IMR-90 (cell line): Measurements from ENCODE around the gene UBE2V1. TPM values are rescaled to one million over a fixed set of nuclear protein-coding genes. Genes with fewer than 3 reads are reported as not detected.

Experiments
- ATAC-seq: fragments of 200-7000 bp; cut with Tn5 transposase; 2 replicates; pipeline ENCODE4 v1.9.1; 2020; ENCODE audit warnings: low read depth, mild to moderate bottlenecking, moderate library complexity
- BruUV-seq: library from RNA; stranded (reverse); fragments of 400-500 nt; replicated peaks from 2 replicates; lab custom pipeline; 2021; lab: Mats Ljungman, UMichigan
- CTCF ChIA-PET: fragments of 300-600 bp; formaldehyde crosslinking; extraction: SDS; loops from one replicate; lab custom pipeline; 2021; ENCODE audit warnings: antibody characterized with exemption; lab: Yijun Ruan, JAX
- POLR2A ChIA-PET: fragments of 300-600 bp; sonication (Branson Sonifier 250); formaldehyde crosslinking; loops from one replicate; lab custom pipeline; 2022; ENCODE audit warnings: antibody characterized with exemption; ENCODE audit not compliant: unreplicated experiment; lab: Charles Lee
- DNase-seq: peaks from one replicate; pipeline ENCODE4 v3.0.0; 2013
- H2AFZ ChIP-seq: replicated peaks from 2 replicates; pipeline ENCODE3; 2013; ENCODE audit warnings: low read length, mild to moderate bottlenecking; ENCODE audit not compliant: poor library complexity
- H2AK5ac ChIP-seq: 2 replicates; pipeline ENCODE4 v1.6.1; 2013; ENCODE audit warnings: low read depth, low read length, inconsistent platforms
- H2AK9ac ChIP-seq: replicated peaks from 2 replicates; pipeline ENCODE3; 2013; ENCODE audit warnings: mild to moderate bottlenecking, low read depth, low read length, moderate library complexity; ENCODE audit not compliant: poor library complexity
- H2BK120ac ChIP-seq: 2 replicates; pipeline ENCODE4 v1.6.1; 2013; ENCODE audit warnings: low read depth, low read length, inconsistent platforms
- H2BK15ac ChIP-seq: 3 replicates; pipeline ENCODE4 v1.6.1; 2013; ENCODE audit warnings: low read depth, low read length, inconsistent platforms
- H2BK20ac ChIP-seq: 2 replicates; pipeline ENCODE4 v1.6.1; 2013; ENCODE audit warnings: low read depth, mild to moderate bottlenecking, inconsistent platforms, low read length, moderate library complexity
- H2BK5ac ChIP-seq: 2 replicates; pipeline ENCODE4 v1.6.1; 2013; ENCODE audit warnings: mild to moderate bottlenecking, low read depth, low read length, inconsistent platforms; ENCODE audit not compliant: poor library complexity, severe bottlenecking
- H3K14ac ChIP-seq: replicated peaks from 2 replicates; pipeline ENCODE4 v1.6.1; 2013; ENCODE audit warnings: low read depth, low read length, inconsistent platforms
- H3K18ac ChIP-seq: 2 replicates; pipeline ENCODE4 v1.6.1; 2013; ENCODE audit warnings: low read depth, low read length, control low read depth
- H3K23ac ChIP-seq: 2 replicates; pipeline ENCODE4 v1.6.1; 2013; ENCODE audit warnings: low read depth, low read length, inconsistent platforms
- H3K27ac ChIP-seq: 2 replicates; pipeline ENCODE4 v1.5.1; 2013; ENCODE audit warnings: mild to moderate bottlenecking, control low read depth, low read length; ENCODE audit not compliant: insufficient read depth
- H3K27me3 ChIP-seq: 2 replicates; pipeline ENCODE4 v1.6.1; 2013; ENCODE audit warnings: low read length; ENCODE audit not compliant: control insufficient read depth, insufficient read depth
- H3K36me3 ChIP-seq: 2 replicates; pipeline ENCODE4 v1.6.1; 2013; ENCODE audit warnings: low read length, mixed read lengths; ENCODE audit not compliant: control insufficient read depth, insufficient read depth
- H3K4ac ChIP-seq: 2 replicates; pipeline ENCODE4 v1.6.1; 2013; ENCODE audit warnings: low read depth, low read length, inconsistent platforms
- H3K4me1 ChIP-seq: 2 replicates; pipeline ENCODE4 v1.6.1; 2013; ENCODE audit warnings: low read length, mixed read lengths; ENCODE audit not compliant: control insufficient read depth, insufficient read depth
- H3K4me2 ChIP-seq: 2 replicates; pipeline ENCODE4 v1.6.1; 2013; ENCODE audit warnings: low read depth, mild to moderate bottlenecking, control low read depth, low read length, moderate library complexity
- H3K4me3 ChIP-seq: 2 replicates; pipeline ENCODE4 v1.5.1; 2013; ENCODE audit warnings: low read depth, mild to moderate bottlenecking, control low read depth, low read length, moderate library complexity; ENCODE audit not compliant: insufficient read depth
- H3K56ac ChIP-seq: 2 replicates; pipeline ENCODE4 v1.6.1; 2013; ENCODE audit warnings: low read length, inconsistent platforms; ENCODE audit not compliant: insufficient read depth; ENCODE audit errors: extremely low read depth
- H3K79me1 ChIP-seq, 2 experiments: 2 replicates each; pipeline ENCODE4 v1.6.1; 2013; ENCODE audit warnings: low read length in 2 of 2, inconsistent platforms in 1 of 2, low read depth in 1 of 2
- H3K9ac ChIP-seq: 2 replicates; pipeline ENCODE4 v1.6.1; 2013; ENCODE audit warnings: low read depth, low read length, control low read depth
- H3K9me1 ChIP-seq: 2 replicates; pipeline ENCODE4 v1.6.1; 2013; ENCODE audit warnings: low read length, inconsistent platforms; ENCODE audit not compliant: insufficient read depth
- H3K9me3 ChIP-seq: 2 replicates; pipeline ENCODE4 v1.6.1; 2013; ENCODE audit warnings: low read length; ENCODE audit not compliant: control insufficient read depth, insufficient read depth
- H4K20me1 ChIP-seq: 2 replicates; pipeline ENCODE4 v1.6.1; 2013; ENCODE audit warnings: low read length, inconsistent platforms; ENCODE audit not compliant: insufficient read depth
- H4K5ac ChIP-seq: 2 replicates; pipeline ENCODE4 v1.6.1; 2013; ENCODE audit warnings: mild to moderate bottlenecking, low read depth, low read length, control low read depth
- H4K8ac ChIP-seq, 2 experiments: 2 replicates each; pipeline ENCODE4 v1.6.1; 2013; ENCODE audit warnings: low read depth in 2 of 2, low read length in 2 of 2, control low read depth in 1 of 2, inconsistent platforms in 1 of 2
- H4K91ac ChIP-seq: 2 replicates; pipeline ENCODE4 v1.6.1; 2013; ENCODE audit warnings: low read depth, low read length, inconsistent platforms; ENCODE audit not compliant: insufficient read depth
- BHLHE40 ChIP-seq: fragments of 150-350 bp; IDR thresholded peaks from 2 replicates; pipeline ENCODE4 v1.6.1; 2016; ENCODE audit warnings: mild to moderate bottlenecking, low read depth, low read length
- CEBPB ChIP-seq: IDR thresholded peaks from 2 replicates; pipeline ENCODE4 v1.6.1; 2012; ENCODE audit warnings: low read depth, low read length, improper control_type of control experiment
- CHD1 ChIP-seq: IDR thresholded peaks from 2 replicates; pipeline ENCODE4 v1.6.1; 2012; ENCODE audit warnings: low read depth, low read length, improper control_type of control experiment
- ELK1 ChIP-seq: fragments of 150-350 bp; IDR thresholded peaks from 2 replicates; pipeline ENCODE4 v1.6.1; 2016; ENCODE audit warnings: low read depth, mild to moderate bottlenecking, low read length, moderate library complexity, borderline replicate concordance
- FOS ChIP-seq: fragments of 150-350 bp; IDR thresholded peaks from 2 replicates; pipeline ENCODE4 v1.6.1; 2016; ENCODE audit warnings: low read depth, low read length
- MAFK ChIP-seq: IDR thresholded peaks from 2 replicates; pipeline ENCODE4 v1.6.1; 2012; ENCODE audit warnings: low read depth, low read length, improper control_type of control experiment
- MAZ ChIP-seq: IDR thresholded peaks from 2 replicates; pipeline ENCODE4 v1.6.1; 2012; ENCODE audit warnings: low read depth, mild to moderate bottlenecking, low read length, improper control_type of control experiment, moderate library complexity, borderline replicate concordance
- MXI1 ChIP-seq: IDR thresholded peaks from 2 replicates; pipeline ENCODE4 v1.6.1; 2012; ENCODE audit warnings: low read depth, mild to moderate bottlenecking, low read length, moderate library complexity, borderline replicate concordance
- NFE2L2 ChIP-seq: fragments of 150-350 bp; IDR thresholded peaks from 2 replicates; pipeline ENCODE4 v1.6.1; 2016; ENCODE audit warnings: low read depth, mild to moderate bottlenecking, low read length
- RAD21 ChIP-seq: IDR thresholded peaks from 2 replicates; pipeline ENCODE4 v1.6.1; 2012; ENCODE audit warnings: low read length, improper control_type of control experiment
- RCOR1 ChIP-seq: IDR thresholded peaks from 2 replicates; pipeline ENCODE4 v1.6.1; 2012; ENCODE audit warnings: mild to moderate bottlenecking, low read length, improper control_type of control experiment; ENCODE audit not compliant: insufficient replicate concordance
- RFX5 ChIP-seq: IDR thresholded peaks from 2 replicates; pipeline ENCODE4 v1.8.0; 2012; ENCODE audit warnings: low read depth, mild to moderate bottlenecking, low read length, moderate library complexity
- SMC3 ChIP-seq: fragments of 150-350 bp; IDR thresholded peaks from 2 replicates; pipeline ENCODE4 v1.6.1; 2016; ENCODE audit warnings: low read depth, mild to moderate bottlenecking, antibody characterized with exemption, low read length, moderate library complexity
- WGBS, 2 experiments: methylation state at CpG; one replicate each; pipeline versions ENCODE4 v1.1.5 to v1.1.7; 2013; ENCODE audit warnings: missing lambda C conversion rate in 2 of 2; ENCODE audit not compliant: insufficient read length in 1 of 2; ENCODE audit errors: extremely low coverage in 2 of 2; 5-methylcytosine and 5-hydroxymethylcytosine counted together
- dilution Hi-C: fragments of 300-500 bp; cut with HindIII; formaldehyde crosslinking; loops from one replicate; pipeline ENCODE4 v1.14.3; 2018; ENCODE audit warnings: low sequenced_read_pairs; ENCODE audit not compliant: unreplicated experiment
- in situ Hi-C: fragments of 300-500 bp; cut with MboI; formaldehyde crosslinking; loops from 3 replicates; pipeline ENCODE4 v1.14.3; 2019; ENCODE audit warnings: low sequenced_read_pairs, inconsistent platforms, mixed read lengths
- intact Hi-C: fragments of 100-400 bp; cut with micrococcal nuclease; formaldehyde crosslinking; loops from 2 replicates; pipeline ENCODE4 v1.10.0; 2022
- polyA plus RNA-seq, 3 experiments: library from polyadenylated mRNA; depleted of rRNA; stranded (reverse); fragments of >200 nt; gene quantifications; 2 replicates each; pipeline ENCODE4 v1.2.3, GENCODE V29; 2012; ENCODE audit warnings: low replicate concordance in 1 of 3
- total RNA-seq: library from RNA; depleted of rRNA; stranded (reverse); fragments of >200 nt; gene quantifications from 2 replicates; pipeline ENCODE4 v1.2.3, GENCODE V29; 2012

The UBE2V1 gene
- total and polyA plus RNA-seq, 2 of the 4 experiments (the other 2 are of a cell fraction): 20.1 to 138 TPM

- Histone ChIP-seq H4K91ac (0 out of 2 replicates have a peak overlapping the region, but pooled peaks have one; percentile 21), H2BK20ac (no peak overlapping the region), H2BK15ac (peak overlapping the region; percentile 65; the same call in 1 of the 3 replicates), H3K27ac (no peak overlapping the region), H4K5ac (no peak overlapping the region), H3K4me1 (peaks cover 11% of the 10 kb centered on the region), H3K4me3 (no peak overlapping the region), H3K14ac (no peak overlapping the region), H3K23ac (no peak overlapping the region), H3K9ac (no peak overlapping the region), H3K4me2 (no peak overlapping the region), H4K20me1 (no peaks in the 10 kb centered on the region; the same call in 1 of the 2 replicates), H3K36me3 (no peaks in the 10 kb centered on the region), H2AFZ (no peak overlapping the region), H2BK120ac (no peak overlapping the region), H3K79me1 (no peaks in the 10 kb centered on the region), H3K56ac (no peak overlapping the region), H4K8ac (no peak overlapping the region), H2AK5ac (peak overlapping the region; percentile 38; the same call in 1 of the 2 replicates), H3K4ac (no peak overlapping the region; the same call in 1 of the 2 replicates), H3K9me1 (peaks cover 6% of the 10 kb centered on the region; the same call in 1 of the 2 replicates), H3K18ac (no peak overlapping the region), H3K9me3 (no peaks in the 10 kb centered on the region), H2AK9ac (peak overlapping the region; percentile 53), H2BK5ac (no peak overlapping the region), H3K27me3 (no peaks in the 10 kb centered on the region)
- in situ Hi-C loops (no loop called here), intact Hi-C loops (no loop called here), dilution Hi-C loops (no loop called here)
- no TSS peak for BruUV-seq
- ChIA-PET POLR2A (no interaction called here), CTCF (no interaction called here)
- no CpG with 5 or more reads among the region's 3 CpGs for WGBS, 2 experiments
- TF ChIP-seq RAD21 (no peak), FOS (no peak), NFE2L2 (no peak), CHD1 (no peak), RCOR1 (no peak), MAFK (no peak), MXI1 (no peak), RFX5 (no peak), MAZ (no peak), CEBPB (no peak), ELK1 (no peak), BHLHE40 (no peak), SMC3 (no peak)
- DNase-seq (no peak), ATAC-seq (no peak)
Observed at GRCh38 chr20:50037123-50037522, 75.8 kb downstream of the UBE2V1 start.
